ENCODE data around the gene DNAJA2. TPM values are rescaled to one million over a fixed set of nuclear protein-coding genes. Genes with fewer than 3 reads are reported as not detected.

DNAJA2 gene
- total and polyA plus RNA-seq, 2 of the 8 experiments (the other 6 are each of a cell fraction or from before 2014, with no cell fraction given): 9.4 to 93.8 TPM

- H3K9ac ChIP-seq (replicated peaks in 1 of 4; ENCODE audit: extremely low read depth in 1 of 4, low read depth in 3 of 4, low read length in 3 of 4): no peak overlapping the region
- no peak overlapping the region for H2AK5ac ChIP-seq (ENCODE audit: low read depth, low read length)
- H3K36me3 ChIP-seq (ENCODE audit: control insufficient read depth in 2 of 4, insufficient read depth in 4 of 4, low read length in 3 of 4): no peaks in the 10 kb centered on the region
- no peak overlapping the region for H2BK120ac ChIP-seq (replicated peaks; ENCODE audit: low read depth, low read length)
- H3K14ac ChIP-seq (ENCODE audit: insufficient read length): no peak overlapping the region
- H4K8ac ChIP-seq (ENCODE audit: extremely low read depth, insufficient read depth, low read length): no peak overlapping the region
- no peak overlapping the region for H3K4me2 ChIP-seq (ENCODE audit: insufficient read depth in 1 of 2, low read depth in 2 of 2, low read length in 2 of 2)
- no peak overlapping the region for H3K18ac ChIP-seq (ENCODE audit: extremely low read depth, low read length)
- H3K4ac ChIP-seq (replicated peaks; ENCODE audit: insufficient read length, low read depth, low read length): no peak overlapping the region
- no peak for TF ChIP-seq RAD21 (IDR thresholded peaks at IDR 0.05 in 1 of 2, conservative IDR thresholded peaks at IDR 0.05 in 1 of 2; ENCODE audit: low read depth in 2 of 2, low read length in 2 of 2)
- TF ChIP-seq SRF (IDR thresholded peaks at IDR 0.05; ENCODE audit: low read depth, low read length): no peak
- no peak for TF ChIP-seq TCF12 (IDR thresholded peaks at IDR 0.05; ENCODE audit: low read depth, low read length)
- no peak for TF ChIP-seq CBX5 (IDR thresholded peaks at IDR 0.05; ENCODE audit: low read depth, low read length)
- TF ChIP-seq PHF8 (conservative IDR thresholded peaks at IDR 0.05; ENCODE audit: low read depth, low read length): no peak
- TF ChIP-seq POLR2A (IDR thresholded peaks at IDR 0.05; ENCODE audit: control extremely low read depth in 1 of 2, low read depth in 2 of 2, low read length in 2 of 2): no peak
- TF ChIP-seq ATF3 (IDR thresholded peaks at IDR 0.05; ENCODE audit: insufficient read depth, low read depth, low read length): no peak
- TF ChIP-seq EP300 (IDR thresholded peaks at IDR 0.05; ENCODE audit: borderline replicate concordance in 1 of 2, low read depth in 2 of 2, low read length in 2 of 2): no peak
- no peak for TF ChIP-seq POLR2AphosphoS5 (IDR thresholded peaks at IDR 0.05; ENCODE audit: low read depth, low read length)
- TF ChIP-seq TEAD4 (IDR thresholded peaks at IDR 0.05; ENCODE audit: low read depth, low read length): no peak
- no peak overlapping the region for H2BK5ac ChIP-seq (ENCODE audit: low read depth, low read length)
- H3K4me1 ChIP-seq (replicated peaks in 1 of 4; ENCODE audit: control insufficient read depth in 3 of 4, insufficient read depth in 4 of 4, low read length in 3 of 4): no peaks in the 10 kb centered on the region
- WGBS, 2 experiments (ENCODE audit: extremely low coverage in 1 of 2, insufficient coverage in 1 of 2, insufficient read length in 1 of 2, insufficient replicate concordance in 2 of 2, low coverage in 1 of 2, low lambda C conversion rate in 2 of 2, missing lambda C conversion rate in 1 of 2): 87% methylated on average over 2 of the region's 2 CpGs; no CpG with 5 or more reads in 1 of the 2 experiments
- no peaks in the 10 kb centered on the region for H3K79me1 ChIP-seq (ENCODE audit: low read depth, low read length)
- ChIA-PET CTCF (ENCODE audit: partially characterized antibody) (interaction anchor here (1.3 kb wide), 1 partner anchor 9 kb away, joined by 4 read pairs; no protein-coding TSS in a partner anchor), POLR2A (ENCODE audit: partially characterized antibody) (interaction anchor here (1.0 kb wide), 1 partner anchor 57 kb away, joined by 3 read pairs; no protein-coding TSS in a partner anchor)
- H2AFZ ChIP-seq (ENCODE audit: low read length): no peak overlapping the region
- no peak overlapping the region for H3K56ac ChIP-seq (replicated peaks; ENCODE audit: insufficient read length, low read depth, low read length)
- DNase-seq (ENCODE audit: low read depth in 1 of 2, low spot score in 2 of 2) (no peak), FAIRE-seq (no peak)
- no peaks in the 10 kb centered on the region for H4K20me1 ChIP-seq (replicated peaks in 1 of 2; ENCODE audit: control insufficient read depth in 1 of 2, insufficient read depth in 2 of 2, low read length in 2 of 2)
- no peak overlapping the region for H2BK15ac ChIP-seq (ENCODE audit: low read length)
- H3K4me3 ChIP-seq (ENCODE audit: extremely low read depth in 1 of 4, insufficient read depth in 2 of 4, low read depth in 3 of 4, low read length in 4 of 4): no peak overlapping the region
- no peaks in the 10 kb centered on the region for H3K23me2 ChIP-seq (ENCODE audit: low read depth, low read length)
- no peaks in the 10 kb centered on the region for H3K9me3 ChIP-seq (ENCODE audit: insufficient read depth in 2 of 2, low read depth in 1 of 2, low read length in 1 of 2)
- H3K27me3 ChIP-seq (replicated peaks in 1 of 4; ENCODE audit: control insufficient read depth in 3 of 4, extremely low read depth in 1 of 4, insufficient read depth in 3 of 4, low read length in 3 of 4): no peaks in the 10 kb centered on the region
- no peak overlapping the region for H3K27ac ChIP-seq (ENCODE audit: low read depth, low read length)
- no peaks in the 10 kb centered on the region for H3K79me2 ChIP-seq (ENCODE audit: control insufficient read depth in 1 of 2, insufficient read depth in 2 of 2, low read length in 2 of 2)
- no peak overlapping the region for H2BK20ac ChIP-seq (ENCODE audit: low read length)
- no peak overlapping the region for H3K23ac ChIP-seq (ENCODE audit: insufficient read length)
- no peak overlapping the region for H4K91ac ChIP-seq (replicated peaks; ENCODE audit: insufficient read length, low read length)
- no peak overlapping the region for H2BK12ac ChIP-seq (ENCODE audit: low read depth, low read length)
- no peak overlapping the region for H4K5ac ChIP-seq (ENCODE audit: insufficient read length, low read depth, low read length)
Measured at GRCh38 chr16:47019568-47019967, 46.1 kb upstream of the DNAJA2 start.

All from H1 (cell line).